Measurements from ENCODE around the gene TBX2.

The TBX2 gene

GRCh38 chr17:61388561-61389356 is 10.9 kb upstream of the TBX2 start:
- Histone ChIP-seq H3K4me1 (ENCODE audit: control insufficient read depth, insufficient read depth, low read length) (peaks cover 7% of the 10 kb centered on the region), H3K9ac (ENCODE audit: low read length in 2 of 2) (no peak overlapping the region), H3K4me3 (ENCODE audit: low read length in 2 of 2) (no peak overlapping the region), H3K27me3 (ENCODE audit: control insufficient read depth in 1 of 2, insufficient read depth in 2 of 2, low read length in 2 of 2) (peaks cover 0 to 6% of the 10 kb centered on the region in 2 donors), H3K9me3 (ENCODE audit: control insufficient read depth in 2 of 2, low read length in 2 of 2) (no peaks in the 10 kb centered on the region), H3K27ac (ENCODE audit: low read length) (no peak overlapping the region), H3K36me3 (ENCODE audit: control insufficient read depth in 2 of 2, insufficient read depth in 2 of 2, low read length in 2 of 2) (no peaks in the 10 kb centered on the region)

- Histone ChIP-seq H3K36me3 (ENCODE audit: control insufficient read depth in 2 of 2, insufficient read depth in 2 of 2, low read length in 2 of 2) (no peaks in the 10 kb centered on the region), H3K27me3 (ENCODE audit: control insufficient read depth in 1 of 2, insufficient read depth in 2 of 2, low read length in 2 of 2) (peaks cover under 1 to 6% of the 10 kb centered on the region in 2 donors), H3K27ac (ENCODE audit: low read length) (no peak overlapping the region), H3K9ac (ENCODE audit: low read length in 2 of 2) (no peak overlapping the region), H3K4me3 (ENCODE audit: low read length in 2 of 2) (peak overlapping the region in 1 of 2 donors; percentile 49), H3K9me3 (ENCODE audit: control insufficient read depth in 2 of 2, low read length in 2 of 2) (no peaks in the 10 kb centered on the region), H3K4me1 (ENCODE audit: control insufficient read depth, insufficient read depth, low read length) (peaks cover 7% of the 10 kb centered on the region)
Observed at GRCh38 chr17:61389670-61390478, 9.8 kb upstream of the TBX2 start.

GRCh38 chr17:61390479-61390791 is 9.2 kb upstream of the TBX2 start:
- Histone ChIP-seq H3K4me1 (ENCODE audit: control insufficient read depth, insufficient read depth, low read length) (peaks cover 7% of the 10 kb centered on the region), H3K9ac (ENCODE audit: low read length in 2 of 2) (no peak overlapping the region), H3K27ac (ENCODE audit: low read length) (no peak overlapping the region), H3K9me3 (ENCODE audit: control insufficient read depth in 2 of 2, low read length in 2 of 2) (no peaks in the 10 kb centered on the region), H3K4me3 (ENCODE audit: low read length in 2 of 2) (no peak overlapping the region), H3K27me3 (ENCODE audit: control insufficient read depth in 1 of 2, insufficient read depth in 2 of 2, low read length in 2 of 2) (peaks cover 3 to 7% of the 10 kb centered on the region in 2 donors), H3K36me3 (ENCODE audit: control insufficient read depth in 2 of 2, insufficient read depth in 2 of 2, low read length in 2 of 2) (no peaks in the 10 kb centered on the region)

GRCh38 chr17:61391595-61392291 is 7.9 kb upstream of the TBX2 start:
- Histone ChIP-seq H3K4me3 (ENCODE audit: low read length in 2 of 2) (no peak overlapping the region), H3K36me3 (ENCODE audit: control insufficient read depth in 2 of 2, insufficient read depth in 2 of 2, low read length in 2 of 2) (no peaks in the 10 kb centered on the region), H3K27me3 (ENCODE audit: control insufficient read depth in 1 of 2, insufficient read depth in 2 of 2, low read length in 2 of 2) (peaks cover 9 to 20% of the 10 kb centered on the region in 2 donors), H3K9me3 (ENCODE audit: control insufficient read depth in 2 of 2, low read length in 2 of 2) (no peaks in the 10 kb centered on the region), H3K4me1 (ENCODE audit: control insufficient read depth, insufficient read depth, low read length) (peaks cover 17% of the 10 kb centered on the region), H3K27ac (ENCODE audit: low read length) (no peak overlapping the region), H3K9ac (ENCODE audit: low read length in 2 of 2) (no peak overlapping the region)

- H3K27me3 ChIP-seq (ENCODE audit: control insufficient read depth in 1 of 2, insufficient read depth in 2 of 2, low read length in 2 of 2): peaks cover 13 to 29% of the 10 kb centered on the region in 2 donors
- no peak overlapping the region for H3K9ac ChIP-seq (ENCODE audit: low read length in 2 of 2)
- H3K4me3 ChIP-seq (ENCODE audit: low read length in 2 of 2): no peak overlapping the region
- H3K36me3 ChIP-seq (ENCODE audit: control insufficient read depth in 2 of 2, insufficient read depth in 2 of 2, low read length in 2 of 2): no peaks in the 10 kb centered on the region
- no peak overlapping the region for H3K27ac ChIP-seq (ENCODE audit: low read length)
- H3K9me3 ChIP-seq (ENCODE audit: control insufficient read depth in 2 of 2, low read length in 2 of 2): no peaks in the 10 kb centered on the region
- H3K4me1 ChIP-seq (ENCODE audit: control insufficient read depth, insufficient read depth, low read length): peaks cover 24% of the 10 kb centered on the region
Observed at GRCh38 chr17:61392679-61393078, 7.0 kb upstream of the TBX2 start.

GRCh38 chr17:61393550-61393903 is 6.1 kb upstream of the TBX2 start:
- no peak overlapping the region for H3K4me3 ChIP-seq (ENCODE audit: low read length in 2 of 2)
- H3K4me1 ChIP-seq (ENCODE audit: control insufficient read depth, insufficient read depth, low read length): peaks cover 30% of the 10 kb centered on the region
- no peaks in the 10 kb centered on the region for H3K9me3 ChIP-seq (ENCODE audit: control insufficient read depth in 2 of 2, low read length in 2 of 2)
- H3K36me3 ChIP-seq (ENCODE audit: control insufficient read depth in 2 of 2, insufficient read depth in 2 of 2, low read length in 2 of 2): no peaks in the 10 kb centered on the region
- no peak overlapping the region for H3K9ac ChIP-seq (ENCODE audit: low read length in 2 of 2)
- no peak overlapping the region for H3K27ac ChIP-seq (ENCODE audit: low read length)
- H3K27me3 ChIP-seq (ENCODE audit: control insufficient read depth in 1 of 2, insufficient read depth in 2 of 2, low read length in 2 of 2): peaks cover 21 to 38% of the 10 kb centered on the region in 2 donors

- peaks cover 35% of the 10 kb centered on the region for H3K4me1 ChIP-seq (ENCODE audit: control insufficient read depth, insufficient read depth, low read length)
Observed at GRCh38 chr17:61393904-61394629, 5.6 kb upstream of the TBX2 start.

GRCh38 chr17:61394630-61395408 is 4.8 kb upstream of the TBX2 start:
- H3K27ac ChIP-seq (ENCODE audit: low read length): no peak overlapping the region
- peaks cover 34% of the 10 kb centered on the region for H3K4me1 ChIP-seq (ENCODE audit: control insufficient read depth, insufficient read depth, low read length)
- H3K36me3 ChIP-seq (ENCODE audit: control insufficient read depth in 2 of 2, insufficient read depth in 2 of 2, low read length in 2 of 2): no peaks in the 10 kb centered on the region
- H3K4me3 ChIP-seq (ENCODE audit: low read length in 2 of 2): no peak overlapping the region
- no peaks in the 10 kb centered on the region for H3K9me3 ChIP-seq (ENCODE audit: control insufficient read depth in 2 of 2, low read length in 2 of 2)
- H3K9ac ChIP-seq (ENCODE audit: low read length in 2 of 2): no peak overlapping the region
- H3K27me3 ChIP-seq (ENCODE audit: control insufficient read depth in 1 of 2, insufficient read depth in 2 of 2, low read length in 2 of 2): peaks cover 25 to 45% of the 10 kb centered on the region in 2 donors

More at GRCh38 chr17:61393904-61394629, 5.6 kb upstream of the TBX2 start:
- H3K36me3 ChIP-seq (ENCODE audit: control insufficient read depth in 2 of 2, insufficient read depth in 2 of 2, low read length in 2 of 2): no peaks in the 10 kb centered on the region
- H3K27me3 ChIP-seq (ENCODE audit: control insufficient read depth in 1 of 2, insufficient read depth in 2 of 2, low read length in 2 of 2): peaks cover 25 to 40% of the 10 kb centered on the region in 2 donors
- no peak overlapping the region for H3K27ac ChIP-seq (ENCODE audit: low read length)
- no peak overlapping the region for H3K4me3 ChIP-seq (ENCODE audit: low read length in 2 of 2)
- H3K9me3 ChIP-seq (ENCODE audit: control insufficient read depth in 2 of 2, low read length in 2 of 2): no peaks in the 10 kb centered on the region
- no peak overlapping the region for H3K9ac ChIP-seq (ENCODE audit: low read length in 2 of 2)

GRCh38 chr17:61395409-61395982 is 4.1 kb upstream of the TBX2 start:
- H3K4me3 ChIP-seq (ENCODE audit: low read length in 2 of 2): no peak overlapping the region
- H3K27ac ChIP-seq (ENCODE audit: low read length): no peak overlapping the region
- H3K27me3 ChIP-seq (ENCODE audit: control insufficient read depth in 1 of 2, insufficient read depth in 2 of 2, low read length in 2 of 2): peaks cover 25 to 46% of the 10 kb centered on the region in 2 donors
- peaks cover 33% of the 10 kb centered on the region for H3K4me1 ChIP-seq (ENCODE audit: control insufficient read depth, insufficient read depth, low read length)
- no peaks in the 10 kb centered on the region for H3K9me3 ChIP-seq (ENCODE audit: control insufficient read depth in 2 of 2, low read length in 2 of 2)
- no peak overlapping the region for H3K9ac ChIP-seq (ENCODE audit: low read length in 2 of 2)
- H3K36me3 ChIP-seq (ENCODE audit: control insufficient read depth in 2 of 2, insufficient read depth in 2 of 2, low read length in 2 of 2): no peaks in the 10 kb centered on the region

All from stomach smooth muscle (tissue), 2 donors.